Sigmoid colon (tissue), 4 donors: ENCODE results near the gene HIF1AN.

ENCODE experiments used
- CTCF ChIP-seq, 4 experiments: fragments of 450-650 bp in 3 of 4; fragments of 200-600 bp in 1 of 4; IDR thresholded peaks; one replicate each; pipeline ENCODE4 v1.5.1; 2016 to 2019; ENCODE audit warnings: antibody characterized with exemption in 4 of 4, mild to moderate bottlenecking in 3 of 4, moderate library complexity in 2 of 4
- EP300 ChIP-seq, 4 donors: sonication (generic); formaldehyde crosslinking; IDR thresholded peaks; one replicate each; pipeline ENCODE4 v1.6.1; 2017; ENCODE audit warnings: antibody characterized with exemption in 4 of 4
- POLR2A ChIP-seq, 2 donors: fragments of 450-650 bp; IDR thresholded peaks; one replicate each; pipeline ENCODE4 v1.6.1; 2016; ENCODE audit warnings: antibody characterized with exemption in 2 of 2, mild to moderate bottlenecking in 2 of 2, moderate library complexity in 2 of 2
- POLR2AphosphoS5 ChIP-seq, 4 donors: sonication (generic); formaldehyde crosslinking; IDR thresholded peaks; one replicate each; pipeline ENCODE4 v1.6.1; 2017; ENCODE audit warnings: antibody characterized with exemption in 4 of 4

- TF ChIP-seq POLR2A (IDR thresholded peaks at IDR 0.05) (no peak), CTCF (IDR thresholded peaks at IDR 0.05) (no peak), EP300 (IDR thresholded peaks at IDR 0.05) (no peak), POLR2AphosphoS5 (IDR thresholded peaks at IDR 0.05) (peak in 2 of 4 donors; percentile 20 to 21)
Observed at GRCh38 chr10:100519311-100520051, 16.3 kb upstream of the HIF1AN start, which contains the start of gene SEC31B.
